Ecto neural progenitor cell (in vitro differentiated cells): ENCODE results near the gene DOCK4.

Source experiments
- DNase-seq: peaks from one replicate; pipeline ENCODE4 v3.0.0-alpha.2; 2018; ENCODE audit warnings: low spot score

DOCK4 gene

DNA sequence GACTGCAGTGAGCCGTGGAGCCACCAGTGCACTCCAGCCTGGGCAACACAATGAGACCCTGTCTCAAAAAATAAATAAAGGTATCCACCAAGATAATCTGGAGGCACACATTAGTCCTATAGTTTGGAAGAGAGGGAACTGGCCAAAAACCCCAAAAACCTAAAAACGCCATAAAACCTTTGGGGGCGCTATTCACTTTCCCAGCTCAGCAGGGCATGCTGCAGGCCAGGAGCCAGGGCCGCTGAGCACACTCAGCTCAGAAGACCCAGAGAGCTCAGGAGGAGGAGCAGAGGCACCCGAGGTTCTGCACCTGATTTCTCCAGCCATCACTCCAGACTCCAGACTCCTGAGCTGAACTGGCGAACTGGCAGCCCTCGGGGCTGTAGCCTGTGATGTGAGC lies 476.7 kb downstream of the DOCK4 start:
- no peak for DNase-seq

DNA sequence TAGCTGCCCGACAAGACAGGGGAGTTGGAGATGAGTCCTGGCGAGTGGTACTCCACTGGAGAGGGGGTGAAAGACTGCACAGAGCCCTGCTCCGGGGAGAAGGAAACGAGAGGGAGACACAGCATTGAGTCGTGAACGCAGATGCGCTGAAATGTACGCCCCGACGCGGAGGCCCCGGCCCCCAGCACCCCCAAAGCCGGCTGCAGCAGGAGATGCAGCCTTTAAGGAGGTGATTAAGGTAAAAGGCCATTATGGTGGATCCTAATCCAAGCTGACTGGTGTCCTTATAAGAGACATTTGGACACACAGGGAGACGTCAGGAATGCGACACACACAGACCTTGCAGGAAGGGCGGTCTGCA lies 477.6 kb downstream of the DOCK4 start:
- DNase-seq: no peak

DNA sequence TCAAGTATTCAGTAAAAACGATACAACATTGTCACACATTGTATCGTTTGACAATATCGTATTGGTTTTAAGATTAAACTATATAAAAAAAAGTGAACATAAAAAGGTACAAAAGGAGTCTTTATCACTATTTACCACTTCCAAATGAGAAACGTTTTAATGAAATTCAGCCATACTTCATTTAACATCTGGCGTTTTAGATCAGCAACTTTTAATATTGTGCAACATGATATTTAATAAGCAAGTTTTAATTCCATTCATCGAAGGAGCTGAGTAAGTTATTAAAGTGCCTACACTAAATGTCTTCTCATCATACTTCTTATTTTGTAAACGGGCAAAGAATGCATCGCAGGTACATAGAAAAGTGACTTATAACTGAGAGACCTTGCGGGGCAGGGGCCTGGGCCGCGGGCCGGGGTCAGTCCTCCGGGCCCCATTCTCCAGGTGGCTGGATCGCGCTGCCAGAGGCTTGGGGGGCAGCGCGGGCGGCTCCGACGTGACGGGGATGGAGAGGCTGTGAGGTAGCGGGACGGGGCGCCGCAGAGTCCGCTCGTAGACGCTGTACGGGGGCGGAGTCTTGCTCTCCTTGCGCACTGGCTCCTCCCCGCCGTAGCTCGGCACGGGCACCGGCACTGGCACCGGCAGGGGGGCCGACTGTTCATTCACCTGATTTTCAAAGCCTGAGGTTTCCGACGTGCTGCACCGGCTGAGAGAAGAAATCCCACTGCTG lies 478.1 kb downstream of the DOCK4 start:
- no peak for DNase-seq

- no peak for DNase-seq
Observed at GRCh38 chr7:111718886-111719285, 487.3 kb downstream of the DOCK4 start.

GRCh38 chr7:111711426-111712065 lies 494.7 kb downstream of the DOCK4 start:
- no peak for DNase-seq

DNA sequence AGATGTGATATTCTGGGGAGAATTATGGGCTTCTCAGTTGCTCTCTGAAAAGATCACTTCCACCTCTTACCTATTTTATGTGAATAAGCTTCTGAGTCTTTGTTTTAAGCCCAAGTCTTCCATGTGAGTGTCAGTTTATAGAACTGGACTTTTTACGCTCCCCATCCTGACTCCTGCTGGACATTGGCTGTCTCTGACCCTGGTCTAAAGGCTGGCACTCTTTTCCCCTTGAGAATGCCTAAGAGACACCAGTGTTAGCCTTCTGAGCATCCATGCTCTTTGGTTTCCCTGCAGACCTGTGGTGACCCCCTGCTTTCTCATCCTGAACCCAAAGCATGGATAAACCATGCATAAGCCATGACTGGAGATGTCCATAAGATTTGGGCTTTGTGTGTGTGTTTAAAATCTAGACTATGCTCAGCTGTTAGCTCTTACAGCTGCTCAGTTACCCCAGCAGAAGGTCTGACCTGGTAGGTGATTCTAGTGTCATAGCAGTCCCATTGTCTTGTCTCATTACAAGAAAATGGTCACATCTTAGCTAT lies 495.3 kb downstream of the DOCK4 start:
- no peak for DNase-seq

- no peak for DNase-seq
Observed at GRCh38 chr7:111708072-111708471, 498.1 kb downstream of the DOCK4 start.

DNA sequence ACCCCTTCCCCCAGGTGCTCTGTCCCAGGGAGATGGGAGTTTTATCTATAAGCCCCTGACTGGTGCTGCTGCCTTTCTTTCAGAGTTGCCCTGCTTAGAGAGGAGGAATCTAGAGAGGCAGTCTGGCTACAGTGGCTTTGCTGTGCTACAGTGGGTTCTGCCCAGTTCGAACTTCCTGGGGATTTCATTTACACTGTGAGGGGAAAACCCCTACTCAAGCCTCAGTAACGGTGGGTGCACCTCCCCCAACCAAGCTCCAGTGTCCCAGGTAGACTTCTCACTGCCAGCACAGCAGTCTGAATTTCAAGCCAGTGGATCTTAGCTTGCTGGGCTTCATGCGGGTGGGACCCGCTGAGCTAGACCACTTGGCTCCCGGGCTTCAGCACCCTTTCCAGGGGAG lies 500.4 kb downstream of the DOCK4 start:
- DNase-seq: no peak

DNA sequence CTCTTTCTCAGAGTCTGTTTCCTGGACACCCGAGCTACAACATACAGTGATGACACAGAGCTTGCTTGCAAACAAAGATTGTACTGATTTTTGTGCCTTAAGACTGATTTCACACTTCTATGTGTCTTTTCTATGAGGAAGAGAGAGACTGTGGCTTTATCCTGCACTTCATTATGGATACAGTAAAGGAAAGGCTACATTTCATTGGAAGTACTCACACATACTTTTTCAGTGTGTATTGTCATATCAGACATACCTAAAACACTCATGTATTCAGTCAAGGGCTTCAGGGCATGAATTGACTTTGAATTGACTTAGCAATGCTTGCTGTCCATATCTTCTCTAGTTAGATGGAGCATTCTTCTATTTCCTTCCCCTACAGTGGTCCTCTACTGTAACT lies 508.4 kb downstream of the DOCK4 start:
- no peak for DNase-seq

- DNase-seq: no peak
Observed at GRCh38 chr7:111694376-111694775, 511.8 kb downstream of the DOCK4 start.

GRCh38 chr7:111690364-111691111 lies 515.7 kb downstream of the DOCK4 start:
- no peak for DNase-seq

DNA sequence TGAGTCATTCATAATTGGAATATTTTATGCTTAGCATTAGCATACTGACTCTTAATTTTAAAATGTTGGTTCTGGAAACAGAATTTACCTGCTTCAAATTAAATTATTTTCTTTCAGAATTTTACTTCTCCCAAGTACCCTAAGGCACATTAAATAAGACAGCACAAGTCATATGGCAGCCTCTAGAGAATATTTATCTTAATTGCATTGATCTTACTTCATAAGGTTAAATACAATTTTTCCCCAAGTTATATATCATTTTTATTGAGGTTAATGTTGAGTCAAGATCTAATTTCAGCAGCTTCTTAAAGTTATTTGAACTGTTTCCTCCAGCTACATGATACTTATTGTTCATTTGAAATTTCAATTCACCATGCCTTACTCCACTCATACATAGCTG lies 520.9 kb downstream of the DOCK4 start:
- no peak for DNase-seq

- no peak for DNase-seq
Observed at GRCh38 chr7:111682588-111683340, 523.4 kb downstream of the DOCK4 start.

GRCh38 chr7:111681242-111681641 lies 525.0 kb downstream of the DOCK4 start:
- no peak for DNase-seq

DNA sequence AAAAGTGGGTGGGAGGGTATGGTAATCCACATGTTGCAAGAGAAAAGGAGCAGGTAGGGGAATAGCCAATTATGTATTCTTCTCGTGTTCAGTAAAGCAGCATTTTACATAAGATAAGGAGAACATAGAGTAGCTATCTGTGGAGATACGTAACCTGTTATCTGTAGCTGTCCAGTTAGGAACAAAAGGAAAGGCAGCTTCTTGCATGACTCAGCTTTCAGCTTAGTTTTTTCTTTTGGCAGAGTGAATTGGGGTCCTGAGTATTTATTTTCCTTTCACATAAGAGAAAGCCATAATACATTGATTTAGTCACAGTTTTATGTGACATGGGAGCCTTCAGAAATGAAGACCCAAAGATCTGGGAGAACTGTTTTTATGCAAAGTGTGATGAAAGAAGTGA lies 527.2 kb downstream of the DOCK4 start:
- DNase-seq: no peak

- DNase-seq: no peak
Observed at GRCh38 chr7:111678281-111678680, 527.9 kb downstream of the DOCK4 start.

DNA sequence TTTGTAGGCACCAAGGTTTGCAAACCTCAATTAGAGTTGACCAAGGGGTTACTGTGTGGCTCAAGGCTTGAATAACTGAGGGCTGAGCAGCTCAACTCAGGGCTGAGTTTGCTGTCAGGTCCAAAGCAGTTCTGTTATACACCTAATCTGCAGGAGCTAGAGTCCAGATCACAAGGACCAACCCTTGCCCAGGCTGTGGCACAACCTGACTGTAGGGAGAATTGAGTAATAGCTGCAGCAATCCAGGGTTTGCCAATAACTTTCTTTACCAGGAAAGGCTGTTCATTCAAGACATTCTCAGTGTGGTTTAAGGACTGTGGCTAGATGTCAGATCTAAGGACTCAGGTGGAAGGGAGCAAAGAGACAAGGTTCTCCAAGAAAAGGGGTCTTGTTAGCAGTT lies 528.4 kb downstream of the DOCK4 start:
- no peak for DNase-seq

GRCh38 chr7:111676811-111677210 lies 529.4 kb downstream of the DOCK4 start:
- DNase-seq: no peak
